SU-DHL-6 (cell line): ENCODE results near the gene COL25A1.

Source experiments
- H2AFZ ChIP-seq: fragments of 200-600 bp; sonication (generic); 2 replicates; pipeline ENCODE4 v1.6.1; 2014; ENCODE audit warnings: low read depth, mild to moderate bottlenecking, moderate library complexity, mixed read lengths, antibody characterized with exemption, low read length; ENCODE audit not compliant: severe bottlenecking
- H3F3A ChIP-seq: fragments of 200-600 bp; shearing (Covaris generic); 2 replicates; pipeline ENCODE4 v1.6.0; 2016; ENCODE audit warnings: antibody characterized with exemption, mild to moderate bottlenecking; ENCODE audit not compliant: insufficient read depth
- H3K27ac ChIP-seq: fragments of 200-600 bp; sonication (generic); 2 replicates; pipeline ENCODE4 v1.5.1; 2016; ENCODE audit warnings: low read depth, mild to moderate bottlenecking, low read length, moderate library complexity, mixed read lengths
- H3K27me3 ChIP-seq: fragments of 200-600 bp; sonication (generic), shearing (Covaris generic); 2 replicates; pipeline ENCODE4 v1.6.0; 2014; ENCODE audit warnings: mild to moderate bottlenecking, low read length
- H3K36me3 ChIP-seq: fragments of 200-600 bp; sonication (generic); 2 replicates; pipeline ENCODE4 v1.6.1; 2014; ENCODE audit warnings: mild to moderate bottlenecking, low read length, mixed read lengths
- H3K4me2 ChIP-seq: fragments of 300-600, 200-600 bp; shearing (Covaris generic), sonication (generic); 2 replicates; pipeline ENCODE4 v1.6.0; 2014; ENCODE audit warnings: low read length, low read depth, mild to moderate bottlenecking; ENCODE audit not compliant: poor library complexity, severe bottlenecking
- H3K4me3 ChIP-seq: fragments of 200-600 bp; sonication (generic); 2 replicates; pipeline ENCODE4 v1.5.1; 2014; ENCODE audit warnings: antibody characterized with exemption, low read length, mild to moderate bottlenecking, mixed read lengths; ENCODE audit not compliant: insufficient read depth, poor library complexity, severe bottlenecking
- H3K79me2 ChIP-seq: fragments of 200-600 bp; sonication (generic); 2 replicates; pipeline ENCODE4 v1.6.1; 2014; ENCODE audit warnings: mild to moderate bottlenecking, low read length, moderate library complexity; ENCODE audit not compliant: insufficient read depth
- H3K9ac ChIP-seq: fragments of 200-600 bp; sonication (generic); 2 replicates; pipeline ENCODE4 v1.7.0; 2014; ENCODE audit warnings: mild to moderate bottlenecking, low read length
- H3K9me2 ChIP-seq: fragments of 200-600 bp; sonication (generic); replicated peaks from 2 replicates; pipeline ENCODE4 v1.6.1; 2014; ENCODE audit warnings: low read length; ENCODE audit not compliant: insufficient read depth
- H3K9me3 ChIP-seq: fragments of 200-600 bp; sonication (generic); 2 replicates; pipeline ENCODE4 v1.6.1; 2014; ENCODE audit warnings: low read length, mixed read lengths; ENCODE audit not compliant: insufficient read depth
- H4K20me1 ChIP-seq: fragments of 200-600 bp; sonication (generic); 2 replicates; pipeline ENCODE4 v1.6.1; 2014; ENCODE audit warnings: low read depth, mild to moderate bottlenecking, antibody characterized with exemption, low read length, moderate library complexity, mixed read lengths
- EZH2phosphoT487 ChIP-seq: fragments of 200-600 bp; sonication (generic), shearing (Covaris generic); conservative IDR thresholded peaks from 2 replicates; pipeline ENCODE4 v1.6.1; 2018; ENCODE audit warnings: mild to moderate bottlenecking, antibody characterized with exemption, low read length, moderate library complexity, mixed read lengths
- TF ChIP-seq, protein P1 (sequence below): fragments of 200-600 bp; sonication (generic); IDR thresholded peaks from one replicate; pipeline ENCODE4 v1.5.1; 2017; ENCODE audit warnings: antibody characterized with exemption, mild to moderate bottlenecking, low read length, moderate library complexity; ENCODE audit not compliant: insufficient read depth, poor library complexity, severe bottlenecking

The COL25A1 gene

GRCh38 chr4:109171070-109171469 is 131.4 kb downstream of the COL25A1 start:
- H2AFZ ChIP-seq, result no peak overlapping the region
- no peaks in the 10 kb centered on the region for H3K9me3 ChIP-seq
- H3K9me2 ChIP-seq, result no peaks in the 10 kb centered on the region
- H3K4me2 ChIP-seq, result no peak overlapping the region
- no peaks in the 10 kb centered on the region for H3K79me2 ChIP-seq
- H3K4me3 ChIP-seq, result no peak overlapping the region
- H3K27ac ChIP-seq, result no peak overlapping the region
- TF ChIP-seq, protein P1, sequence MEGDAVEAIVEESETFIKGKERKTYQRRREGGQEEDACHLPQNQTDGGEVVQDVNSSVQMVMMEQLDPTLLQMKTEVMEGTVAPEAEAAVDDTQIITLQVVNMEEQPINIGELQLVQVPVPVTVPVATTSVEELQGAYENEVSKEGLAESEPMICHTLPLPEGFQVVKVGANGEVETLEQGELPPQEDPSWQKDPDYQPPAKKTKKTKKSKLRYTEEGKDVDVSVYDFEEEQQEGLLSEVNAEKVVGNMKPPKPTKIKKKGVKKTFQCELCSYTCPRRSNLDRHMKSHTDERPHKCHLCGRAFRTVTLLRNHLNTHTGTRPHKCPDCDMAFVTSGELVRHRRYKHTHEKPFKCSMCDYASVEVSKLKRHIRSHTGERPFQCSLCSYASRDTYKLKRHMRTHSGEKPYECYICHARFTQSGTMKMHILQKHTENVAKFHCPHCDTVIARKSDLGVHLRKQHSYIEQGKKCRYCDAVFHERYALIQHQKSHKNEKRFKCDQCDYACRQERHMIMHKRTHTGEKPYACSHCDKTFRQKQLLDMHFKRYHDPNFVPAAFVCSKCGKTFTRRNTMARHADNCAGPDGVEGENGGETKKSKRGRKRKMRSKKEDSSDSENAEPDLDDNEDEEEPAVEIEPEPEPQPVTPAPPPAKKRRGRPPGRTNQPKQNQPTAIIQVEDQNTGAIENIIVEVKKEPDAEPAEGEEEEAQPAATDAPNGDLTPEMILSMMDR, result no peak
- no peak for TF ChIP-seq EZH2phosphoT487
- no peaks in the 10 kb centered on the region for H3K36me3 ChIP-seq
- no peaks in the 10 kb centered on the region for H3K27me3 ChIP-seq
- H3K9ac ChIP-seq, result no peak overlapping the region
- no peaks in the 10 kb centered on the region for H3F3A ChIP-seq
- H4K20me1 ChIP-seq, result no peaks in the 10 kb centered on the region

DNA sequence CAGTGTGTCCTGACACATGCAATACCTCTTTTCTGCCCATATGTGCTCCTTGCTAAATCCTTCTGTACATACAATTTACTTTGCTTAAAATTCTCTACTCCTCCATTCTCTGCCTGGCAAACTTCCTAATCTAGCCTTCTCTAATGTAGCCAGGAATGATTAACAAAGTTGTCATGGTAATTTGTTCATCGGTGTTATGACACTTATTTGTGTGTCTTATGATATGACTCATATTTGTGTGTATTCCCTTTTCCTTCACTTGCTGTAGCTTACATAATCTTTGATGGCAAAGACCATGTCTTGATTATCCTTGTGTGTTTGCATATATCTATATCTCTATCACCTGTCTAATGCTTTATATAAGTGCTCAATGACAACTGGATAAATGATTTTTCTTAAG is 133.3 kb downstream of the COL25A1 start:
- Histone ChIP-seq H4K20me1 (no peaks in the 10 kb centered on the region), H3F3A (no peaks in the 10 kb centered on the region), H3K9me3 (no peaks in the 10 kb centered on the region), H3K27me3 (no peaks in the 10 kb centered on the region), H3K79me2 (no peaks in the 10 kb centered on the region), H3K36me3 (no peaks in the 10 kb centered on the region), H3K4me2 (no peak overlapping the region), H3K9ac (no peak overlapping the region), H3K4me3 (no peak overlapping the region), H3K9me2 (no peaks in the 10 kb centered on the region), H3K27ac (no peak overlapping the region), H2AFZ (no peak overlapping the region)
- TF ChIP-seq EZH2phosphoT487, result no peak

DNA sequence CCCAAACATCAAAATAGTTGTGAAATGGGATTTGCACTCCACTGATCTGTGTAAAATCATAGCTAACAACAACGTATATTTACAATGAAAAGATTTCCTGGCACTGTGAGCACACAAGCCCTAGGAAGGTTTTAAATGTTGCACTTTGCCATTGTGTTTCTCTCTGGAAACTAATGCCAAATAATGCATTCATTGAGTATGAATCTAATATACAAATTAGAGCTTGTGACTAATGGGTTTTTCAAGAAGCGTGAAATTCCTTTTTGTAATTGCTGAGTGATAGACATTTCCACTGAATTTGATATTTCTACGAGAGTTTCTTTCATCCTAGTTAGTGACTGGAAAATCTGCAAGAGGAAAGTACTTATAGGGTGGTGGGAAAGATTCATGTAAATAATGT is 135.9 kb downstream of the COL25A1 start:
- Histone ChIP-seq H3K9me2 (no peaks in the 10 kb centered on the region), H2AFZ (no peak overlapping the region), H3K9ac (no peak overlapping the region), H3K9me3 (no peaks in the 10 kb centered on the region), H3K36me3 (no peaks in the 10 kb centered on the region), H4K20me1 (no peaks in the 10 kb centered on the region), H3K27me3 (no peaks in the 10 kb centered on the region), H3F3A (no peaks in the 10 kb centered on the region), H3K4me2 (no peak overlapping the region), H3K27ac (no peak overlapping the region), H3K4me3 (no peak overlapping the region), H3K79me2 (no peaks in the 10 kb centered on the region)
- no peak for TF ChIP-seq EZH2phosphoT487

GRCh38 chr4:109166126-109166525 is 136.3 kb downstream of the COL25A1 start:
- TF ChIP-seq, protein P1, result no peak
- TF ChIP-seq EZH2phosphoT487, result no peak
- no peaks in the 10 kb centered on the region for H4K20me1 ChIP-seq
- H3K36me3 ChIP-seq, result no peaks in the 10 kb centered on the region
- no peaks in the 10 kb centered on the region for H3K27me3 ChIP-seq
- no peaks in the 10 kb centered on the region for H3F3A ChIP-seq
- H3K9me3 ChIP-seq, result no peaks in the 10 kb centered on the region
- H3K4me3 ChIP-seq, result no peak overlapping the region
- no peaks in the 10 kb centered on the region for H3K9me2 ChIP-seq
- H3K9ac ChIP-seq, result no peak overlapping the region
- H3K4me2 ChIP-seq, result no peak overlapping the region
- no peaks in the 10 kb centered on the region for H3K79me2 ChIP-seq
- H3K27ac ChIP-seq, result no peak overlapping the region
- no peak overlapping the region for H2AFZ ChIP-seq
